Lower leg skin (tissue), 3 donors: ENCODE measurements around the gene SOX6.

Experiments
- CTCF ChIP-seq, 3 donors: fragments of 450-650 bp; IDR thresholded peaks; one replicate each; pipeline ENCODE4 v1.5.1; 2016; ENCODE audit warnings: antibody characterized with exemption in 3 of 3, mild to moderate bottlenecking in 3 of 3, moderate library complexity in 2 of 3
- POLR2A ChIP-seq, 2 donors: fragments of 450-650 bp; IDR thresholded peaks; one replicate each; pipeline ENCODE4 v1.6.1; 2016 to 2017; ENCODE audit warnings: antibody characterized with exemption in 2 of 2, mild to moderate bottlenecking in 1 of 2, moderate library complexity in 1 of 2

GRCh38 chr11:15967966-15968365 is 388.4 kb downstream of the SOX6 start:
- TF ChIP-seq CTCF (IDR thresholded peaks at IDR 0.05) (no peak), POLR2A (IDR thresholded peaks at IDR 0.05) (no peak)
